IPS-18c (cell line): Measurements from ENCODE around the gene ZBTB18.

Source experiments
- H3K4me3 ChIP-seq: 2 replicates; pipeline ENCODE4 v1.7.0; 2013; ENCODE audit warnings: low read depth, mild to moderate bottlenecking, low read length, moderate library complexity; ENCODE audit not compliant: insufficient read depth
- H3K9me3 ChIP-seq: one replicate; pipeline ENCODE4 v1.6.1; 2013; ENCODE audit warnings: mild to moderate bottlenecking, low read length, moderate library complexity; ENCODE audit not compliant: control insufficient read depth, insufficient read depth

ZBTB18 gene

DNA sequence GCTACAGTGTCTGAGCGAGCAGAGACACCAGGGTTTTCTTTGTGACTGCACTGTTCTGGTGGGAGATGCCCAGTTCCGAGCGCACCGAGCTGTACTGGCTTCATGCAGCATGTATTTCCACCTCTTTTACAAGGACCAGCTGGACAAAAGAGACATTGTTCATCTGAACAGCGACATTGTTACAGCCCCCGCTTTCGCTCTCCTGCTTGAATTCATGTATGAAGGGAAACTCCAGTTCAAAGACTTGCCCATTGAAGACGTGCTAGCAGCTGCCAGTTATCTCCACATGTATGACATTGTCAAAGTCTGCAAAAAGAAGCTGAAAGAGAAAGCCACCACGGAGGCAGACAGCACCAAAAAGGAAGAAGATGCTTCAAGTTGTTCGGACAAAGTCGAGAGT lies 2.7 kb downstream of the ZBTB18 start:
- no peaks in the 10 kb centered on the region for H3K9me3 ChIP-seq
- no peak overlapping the region for H3K4me3 ChIP-seq

DNA sequence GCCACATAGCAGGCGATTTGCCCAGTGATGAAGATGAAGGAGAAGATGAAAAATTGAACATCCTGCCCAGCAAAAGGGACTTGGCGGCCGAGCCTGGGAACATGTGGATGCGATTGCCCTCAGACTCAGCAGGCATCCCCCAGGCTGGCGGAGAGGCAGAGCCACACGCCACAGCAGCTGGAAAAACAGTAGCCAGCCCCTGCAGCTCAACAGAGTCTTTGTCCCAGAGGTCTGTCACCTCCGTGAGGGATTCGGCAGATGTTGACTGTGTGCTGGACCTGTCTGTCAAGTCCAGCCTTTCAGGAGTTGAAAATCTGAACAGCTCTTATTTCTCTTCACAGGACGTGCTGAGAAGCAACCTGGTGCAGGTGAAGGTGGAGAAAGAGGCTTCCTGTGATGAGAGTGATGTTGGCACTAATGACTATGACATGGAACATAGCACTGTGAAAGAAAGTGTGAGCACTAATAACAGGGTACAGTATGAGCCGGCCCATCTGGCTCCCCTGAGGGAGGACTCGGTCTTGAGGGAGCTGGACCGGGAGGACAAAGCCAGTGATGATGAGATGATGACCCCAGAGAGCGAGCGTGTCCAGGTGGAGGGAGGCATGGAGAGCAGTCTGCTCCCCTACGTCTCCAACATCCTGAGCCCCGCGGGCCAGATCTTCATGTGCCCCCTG lies 3.3 kb downstream of the ZBTB18 start:
- no peak overlapping the region for H3K4me3 ChIP-seq
- H3K9me3 ChIP-seq = no peaks in the 10 kb centered on the region

DNA sequence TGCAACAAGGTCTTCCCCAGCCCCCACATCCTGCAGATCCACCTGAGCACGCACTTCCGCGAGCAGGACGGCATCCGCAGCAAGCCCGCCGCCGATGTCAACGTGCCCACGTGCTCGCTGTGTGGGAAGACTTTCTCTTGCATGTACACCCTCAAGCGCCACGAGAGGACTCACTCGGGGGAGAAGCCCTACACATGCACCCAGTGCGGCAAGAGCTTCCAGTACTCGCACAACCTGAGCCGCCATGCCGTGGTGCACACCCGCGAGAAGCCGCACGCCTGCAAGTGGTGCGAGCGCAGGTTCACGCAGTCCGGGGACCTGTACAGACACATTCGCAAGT lies 3.8 kb downstream of the ZBTB18 start:
- no peaks in the 10 kb centered on the region for H3K9me3 ChIP-seq
- H3K4me3 ChIP-seq = no peak overlapping the region

DNA sequence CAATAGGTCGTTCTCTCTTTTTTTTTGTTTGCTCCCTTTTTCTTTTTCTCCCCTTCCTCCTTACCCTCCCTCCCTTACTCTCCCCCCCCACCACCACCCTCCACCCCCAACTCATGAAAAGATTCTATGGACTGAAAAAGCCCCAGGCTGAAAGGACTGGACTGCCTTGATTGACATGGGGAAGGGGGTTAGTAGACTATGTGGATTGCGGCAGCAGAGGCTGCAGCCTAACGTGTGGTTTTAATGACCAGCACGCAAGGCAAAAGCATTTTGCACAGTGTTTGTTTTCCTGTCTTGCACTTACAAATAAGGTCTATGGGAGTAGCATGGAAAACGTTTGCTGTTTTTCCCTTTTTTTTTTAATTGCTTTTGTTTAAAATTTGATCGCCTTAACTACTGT lies 5.5 kb downstream of the ZBTB18 start:
- Histone ChIP-seq H3K9me3 (no peaks in the 10 kb centered on the region), H3K4me3 (no peak overlapping the region)

DNA sequence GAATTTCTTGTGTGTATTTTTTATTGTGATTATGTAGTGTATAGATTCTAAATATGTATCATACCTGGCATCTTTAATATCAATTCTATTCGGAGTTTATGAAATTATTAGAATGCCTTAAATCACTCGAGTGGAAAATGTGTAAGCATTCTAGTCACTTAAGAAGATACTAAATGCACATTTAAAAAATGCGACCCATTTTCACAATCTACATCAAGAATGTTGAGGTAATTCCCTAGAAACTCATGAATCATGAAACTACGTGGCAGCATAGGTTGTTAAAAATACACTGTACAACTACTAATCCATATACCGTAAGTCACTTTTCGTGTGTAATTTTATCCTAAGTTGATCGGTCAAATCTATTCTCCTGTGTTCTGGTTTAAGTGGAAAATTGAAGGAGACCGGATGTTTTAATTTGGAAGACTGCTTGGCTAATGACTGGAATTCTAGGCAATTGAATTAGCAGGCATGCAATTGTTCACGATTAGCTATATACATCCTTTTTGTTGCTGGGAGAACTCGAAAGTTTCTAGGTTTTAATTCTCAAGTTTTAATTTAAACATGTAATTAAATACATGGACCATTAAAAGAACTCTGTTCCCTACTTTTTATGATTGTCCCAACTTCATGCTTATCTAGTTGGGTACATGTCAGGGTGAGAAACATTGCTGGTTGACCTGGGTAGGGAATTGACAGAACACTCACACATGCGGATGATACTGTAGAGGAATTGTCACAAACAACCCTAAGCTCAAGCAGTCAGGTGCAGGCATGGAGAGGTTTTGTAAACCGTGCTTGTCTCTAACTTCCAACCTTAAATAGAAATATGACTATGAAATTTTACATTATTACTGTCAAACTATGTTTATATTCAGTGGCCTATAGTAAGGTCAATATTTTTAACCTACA lies 6.6 kb downstream of the ZBTB18 start:
- Histone ChIP-seq H3K9me3 (no peaks in the 10 kb centered on the region), H3K4me3 (no peak overlapping the region)

DNA sequence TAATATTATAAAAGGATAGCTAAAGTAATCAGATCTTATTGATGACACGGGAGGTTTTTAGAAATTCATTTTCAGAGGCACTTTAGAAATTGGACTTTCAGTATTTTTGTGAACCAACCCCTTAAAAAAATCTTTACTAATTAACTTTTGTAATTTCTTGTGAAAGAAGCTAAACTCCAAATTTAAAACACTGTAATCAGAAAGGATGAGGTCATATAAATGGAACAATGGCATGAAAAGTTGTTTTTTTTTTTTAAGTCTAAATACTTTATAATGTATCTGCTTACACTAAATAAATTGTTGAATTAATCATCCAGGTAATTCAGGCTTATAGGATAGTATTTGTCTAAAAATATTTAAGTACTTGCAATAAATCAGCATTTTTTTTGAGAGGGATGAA lies 9.0 kb downstream of the ZBTB18 start:
- Histone ChIP-seq H3K9me3 (no peaks in the 10 kb centered on the region), H3K4me3 (no peak overlapping the region)

DNA sequence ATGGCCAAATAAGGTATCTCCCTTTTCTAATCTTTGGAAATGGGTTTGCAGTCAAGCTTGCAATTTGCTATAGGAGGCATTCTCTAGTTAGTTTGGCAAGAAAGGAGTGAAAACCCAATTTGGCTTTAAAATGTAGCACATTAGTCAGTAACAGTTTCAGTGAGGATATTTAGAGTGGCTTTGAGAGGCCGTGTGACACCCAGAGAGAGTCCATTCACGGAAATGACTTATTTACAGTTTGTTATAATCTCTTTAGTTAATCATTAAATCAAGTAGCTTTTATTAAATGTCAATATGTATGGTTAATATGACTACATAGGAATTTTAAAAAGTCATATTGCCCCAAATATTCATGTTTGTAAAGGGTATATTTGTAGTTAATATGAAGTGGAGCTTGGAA lies 9.6 kb downstream of the ZBTB18 start:
- no peaks in the 10 kb centered on the region for H3K9me3 ChIP-seq
- H3K4me3 ChIP-seq = no peak overlapping the region

DNA sequence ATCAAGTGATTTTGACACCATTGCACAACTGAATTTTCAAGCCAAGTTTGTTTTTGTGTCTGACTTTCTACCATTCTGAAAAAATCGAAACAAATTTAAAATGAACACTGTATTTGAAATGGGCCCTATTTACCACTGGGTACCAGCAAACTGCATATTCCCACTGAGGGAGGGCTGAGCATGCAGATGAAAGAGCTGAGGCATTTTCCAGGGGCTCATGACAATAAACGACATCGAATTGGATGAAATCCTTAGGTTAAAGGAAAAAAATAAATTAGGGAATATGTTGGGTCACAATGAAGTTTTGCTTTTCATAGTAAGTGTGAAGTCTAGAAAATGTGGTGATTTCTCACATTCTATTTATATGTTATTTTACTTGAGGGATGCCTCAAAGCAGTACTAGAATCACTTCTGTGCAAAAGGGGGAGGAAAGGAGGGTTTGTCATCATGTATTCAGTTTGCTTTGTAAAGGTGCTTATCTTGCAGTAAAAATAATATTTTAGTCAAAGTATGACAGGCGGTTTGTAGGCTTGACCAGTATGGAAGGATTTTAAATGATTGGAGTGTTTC lies 11.2 kb downstream of the ZBTB18 start:
- Histone ChIP-seq H3K9me3 (no peaks in the 10 kb centered on the region), H3K4me3 (no peak overlapping the region)

DNA sequence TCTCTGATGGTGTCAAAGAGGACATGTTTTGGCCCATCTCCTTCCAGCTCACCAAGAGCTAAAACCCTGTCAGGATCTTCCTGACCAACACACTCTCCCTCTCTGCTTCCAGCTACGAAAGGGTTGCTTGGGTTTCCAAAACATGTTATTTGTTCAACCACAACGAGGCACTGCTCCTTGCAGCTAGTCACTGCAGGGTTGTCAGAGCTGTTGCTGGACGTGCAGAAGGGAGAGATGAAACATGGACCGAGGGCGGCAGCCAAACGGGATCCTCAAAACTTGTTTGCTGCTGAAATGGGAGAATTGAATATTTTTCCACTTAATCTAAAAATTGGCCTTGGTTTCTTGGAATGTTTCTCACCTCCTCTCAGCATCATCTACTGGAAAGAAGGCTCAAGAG lies 12.4 kb downstream of the ZBTB18 start:
- no peaks in the 10 kb centered on the region for H3K9me3 ChIP-seq
- H3K4me3 ChIP-seq = no peak overlapping the region

DNA sequence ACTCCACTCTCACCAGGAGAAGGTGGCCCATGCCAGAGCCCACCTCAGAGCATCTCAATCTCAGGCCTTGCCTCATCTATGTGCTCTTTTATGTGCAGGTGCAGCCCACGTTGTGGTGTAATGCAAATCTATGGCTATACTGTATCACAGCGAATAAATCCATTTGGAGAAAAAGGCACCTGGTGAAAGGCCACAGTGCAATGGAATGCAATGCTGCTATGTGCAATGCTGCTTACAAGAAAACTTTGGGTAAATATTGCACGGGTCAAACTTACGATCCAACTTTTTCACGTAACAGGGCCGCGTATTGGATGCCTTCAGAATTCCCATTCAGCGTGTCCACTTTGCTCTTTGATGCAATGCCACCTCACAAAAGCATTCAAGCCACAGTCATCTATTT lies 13.5 kb downstream of the ZBTB18 start:
- Histone ChIP-seq H3K9me3 (no peaks in the 10 kb centered on the region), H3K4me3 (no peak overlapping the region)

DNA sequence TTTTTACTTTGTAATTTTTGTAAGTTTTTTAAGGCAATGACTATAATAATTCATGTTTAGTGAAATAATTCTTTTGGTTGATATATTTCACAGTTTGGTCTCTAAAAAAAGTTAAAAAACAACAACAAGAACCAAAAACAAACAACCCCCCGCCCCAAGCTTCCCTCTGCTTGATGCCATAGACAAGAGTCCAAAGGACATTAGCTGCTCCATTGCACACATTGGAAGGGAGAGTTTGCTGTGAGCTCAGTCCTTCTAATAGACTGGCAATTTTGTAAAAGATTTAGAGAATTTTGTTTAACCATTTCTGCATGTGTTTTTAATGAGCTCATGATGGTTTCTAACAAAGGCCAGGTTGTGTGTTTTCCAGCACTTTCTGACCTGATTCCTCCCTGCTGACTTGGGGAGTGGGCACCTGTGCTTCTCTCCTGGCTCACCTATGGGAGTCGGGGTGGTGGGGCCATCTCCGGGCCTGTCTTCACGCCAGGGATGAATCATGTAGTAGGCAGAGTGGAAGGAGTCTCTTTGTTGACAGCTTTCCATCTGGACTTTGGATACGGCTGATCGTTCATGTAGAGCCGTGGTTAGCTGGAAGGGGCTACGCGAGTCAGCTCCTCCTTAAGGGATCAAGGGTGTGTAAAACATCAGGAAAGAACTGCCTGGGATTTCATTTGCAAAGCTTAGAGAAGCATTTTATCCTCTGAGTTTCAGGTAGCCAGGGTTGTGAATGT lies 14.1 kb downstream of the ZBTB18 start:
- no peaks in the 10 kb centered on the region for H3K9me3 ChIP-seq
- no peak overlapping the region for H3K4me3 ChIP-seq

DNA sequence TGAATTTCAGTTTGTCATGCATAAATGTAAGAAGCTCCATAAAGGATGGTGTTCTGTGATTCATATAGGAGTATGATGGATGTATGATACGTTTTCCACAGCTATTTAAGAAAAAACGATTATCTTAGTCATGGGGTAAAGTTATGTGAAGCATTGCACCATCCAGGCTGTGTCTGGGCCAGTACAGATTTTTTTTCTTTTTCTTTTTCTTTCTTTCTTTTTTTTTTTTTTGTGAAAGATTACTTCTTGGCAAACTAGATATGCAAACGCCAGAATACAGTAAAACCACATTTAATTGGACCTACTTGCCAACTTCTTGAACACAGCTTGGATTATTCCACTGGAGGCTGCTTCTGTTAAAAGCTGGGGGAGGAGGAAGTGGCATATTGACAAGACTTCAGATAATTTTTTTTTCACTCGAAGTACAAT lies 14.9 kb downstream of the ZBTB18 start:
- no peak overlapping the region for H3K4me3 ChIP-seq
- no peaks in the 10 kb centered on the region for H3K9me3 ChIP-seq

DNA sequence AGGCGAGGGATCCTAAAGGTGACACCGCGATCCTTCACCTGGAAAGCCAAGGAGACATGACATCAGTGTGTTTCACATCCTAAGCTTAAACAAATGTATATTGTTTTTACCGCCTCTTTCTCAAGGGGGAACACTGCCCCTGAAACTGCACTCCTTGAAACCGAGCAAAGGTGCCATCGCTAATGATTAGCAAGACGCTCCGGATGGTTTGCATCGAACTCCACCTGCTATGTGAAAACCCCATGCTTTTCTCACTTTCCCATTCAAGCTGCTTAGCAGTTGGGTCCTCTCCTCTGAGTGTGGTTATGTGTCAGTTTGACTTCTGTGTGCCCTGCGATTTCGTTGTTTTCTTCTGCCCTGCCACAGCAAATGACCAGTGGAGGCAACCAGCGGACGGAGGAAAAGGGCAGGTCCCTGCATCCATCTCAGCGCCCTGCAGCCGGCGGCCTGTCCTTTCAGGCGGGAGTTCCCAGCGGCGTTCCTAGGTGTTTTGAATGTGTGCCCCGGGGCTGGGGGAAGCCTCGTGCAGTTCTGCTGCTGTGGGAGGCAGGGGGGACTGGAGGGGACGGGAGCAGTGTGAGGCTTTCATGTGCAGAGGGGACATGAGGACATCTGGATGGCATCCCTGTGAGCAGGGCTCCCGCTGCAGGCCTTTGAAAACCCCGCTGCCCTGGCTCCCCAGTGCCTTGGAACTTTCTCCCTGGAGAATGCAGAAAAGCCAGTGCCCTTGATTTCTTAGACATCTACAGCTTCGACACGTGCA lies 16.1 kb downstream of the ZBTB18 start:
- H3K4me3 ChIP-seq = no peak overlapping the region
- H3K9me3 ChIP-seq = no peaks in the 10 kb centered on the region

DNA sequence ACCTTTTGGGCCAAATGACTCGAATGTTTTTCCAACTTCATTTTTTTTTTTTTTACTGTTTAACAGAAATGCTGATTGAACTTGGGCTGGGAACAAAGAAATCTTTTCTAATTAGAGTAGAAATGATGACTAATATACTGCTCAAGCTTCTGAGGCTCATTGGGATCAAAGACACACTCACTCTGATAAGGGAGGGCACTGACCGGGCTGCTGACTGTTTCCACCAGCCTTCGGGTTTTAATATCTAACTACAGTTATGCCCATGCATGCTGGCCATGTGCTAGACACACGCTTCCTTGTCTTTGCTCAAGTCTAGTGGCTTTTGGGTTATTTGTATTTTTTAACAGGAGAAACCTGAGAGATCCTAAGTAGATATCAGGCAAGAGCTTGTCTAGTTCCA lies 16.8 kb downstream of the ZBTB18 start:
- no peaks in the 10 kb centered on the region for H3K9me3 ChIP-seq

DNA sequence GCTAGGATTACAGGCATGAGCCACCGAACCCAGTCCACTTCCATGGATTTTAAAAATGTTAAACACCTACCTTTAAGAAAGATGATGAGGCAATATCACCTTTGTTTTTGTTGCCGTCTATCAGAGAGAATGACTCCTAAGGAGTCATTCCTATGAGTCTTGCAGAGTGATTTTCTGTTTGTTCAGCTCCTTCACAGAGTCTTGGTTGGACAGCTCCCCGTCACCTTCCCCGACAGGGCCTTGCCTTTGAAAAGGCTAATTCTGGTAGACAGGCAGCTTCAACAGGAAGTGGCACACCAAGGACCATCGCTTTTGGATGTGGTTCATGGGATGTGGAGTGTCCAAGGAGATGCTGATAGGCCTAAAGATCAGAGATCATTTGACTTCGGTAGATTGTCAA lies 17.5 kb downstream of the ZBTB18 start:
- Histone ChIP-seq H3K9me3 (no peaks in the 10 kb centered on the region), H3K4me3 (no peak overlapping the region)

More for the DNA sequence above, 16.8 kb downstream of the ZBTB18 start:
- H3K4me3 ChIP-seq = no peak overlapping the region

DNA sequence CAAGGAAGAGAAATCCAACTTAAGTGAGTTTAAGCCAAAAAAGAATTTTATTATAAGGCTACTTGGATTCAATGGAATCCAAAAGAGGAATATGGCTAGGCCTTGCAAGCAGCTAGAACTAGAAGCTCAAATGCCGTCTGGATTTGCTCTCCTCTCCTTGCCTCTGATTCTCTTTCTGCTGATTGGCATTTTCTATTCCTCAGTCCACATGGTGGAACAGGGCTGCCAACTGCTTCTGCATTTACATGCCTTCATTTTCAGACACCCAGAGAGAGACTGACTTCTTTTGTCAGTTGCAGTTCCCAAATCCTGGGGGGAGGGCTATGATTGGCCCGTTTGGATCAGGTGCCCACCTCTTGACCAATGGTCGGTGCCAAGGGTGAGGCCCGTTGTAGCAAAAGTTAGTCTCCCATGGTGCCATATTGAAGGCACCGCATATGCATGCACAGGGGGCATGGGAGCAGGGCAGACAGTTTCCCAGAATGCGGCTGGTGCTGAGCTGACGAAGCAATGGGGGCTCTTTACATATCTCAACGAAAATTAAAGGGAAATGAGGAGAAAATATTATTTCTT lies 18.3 kb downstream of the ZBTB18 start:
- no peak overlapping the region for H3K4me3 ChIP-seq
- H3K9me3 ChIP-seq = no peaks in the 10 kb centered on the region
